ENCODE results near the gene RBMS3.
"Not testable (repeated sequence)": the region's sequence is repeated elsewhere in the genome, so short reads cannot be mapped to it uniquely, and the experiment has no call there.

RBMS3 gene

GRCh38 chr3:29393946-29394345, 113.1 kb downstream of the RBMS3 start:
- DNase-seq: not testable (repeated sequence)

DNA sequence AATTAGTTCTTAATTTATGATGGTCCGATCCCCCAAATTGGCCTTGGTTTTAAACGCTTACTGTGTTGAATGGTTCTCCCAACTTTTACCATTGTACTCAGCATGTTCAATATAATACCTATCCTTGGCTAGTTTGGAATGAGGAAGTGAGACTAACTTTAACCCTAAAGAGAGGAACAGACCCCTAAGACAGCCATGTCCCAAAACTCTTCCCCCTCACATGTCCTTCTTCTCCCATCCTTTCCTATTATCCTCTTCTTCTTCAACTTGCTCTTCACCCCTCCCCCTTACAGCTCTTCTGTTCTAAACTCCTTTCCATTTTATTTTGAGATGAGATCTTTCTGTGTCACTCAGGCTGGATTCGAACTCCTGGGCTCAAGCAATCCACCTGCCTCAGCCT, 116.5 kb downstream of the RBMS3 start:
- no peak for DNase-seq

DNA sequence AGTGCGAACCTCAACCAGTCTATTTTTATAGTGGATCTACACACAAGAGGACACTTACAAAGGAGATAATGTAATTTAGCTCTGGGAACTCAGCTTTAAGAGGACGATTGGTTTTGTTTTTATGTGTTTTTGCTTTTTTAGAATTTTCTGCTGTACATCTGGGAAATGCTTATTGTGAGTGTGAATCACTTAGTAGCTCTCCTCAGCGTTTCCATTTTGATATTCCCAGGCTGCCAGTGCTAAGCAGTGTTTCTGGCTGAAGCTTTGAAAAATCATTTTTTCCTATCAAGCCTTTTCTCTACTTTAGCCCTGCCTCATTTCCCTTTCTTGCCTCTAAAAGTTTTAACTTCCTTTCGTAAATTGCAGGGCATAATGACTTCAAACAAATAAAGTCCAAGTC, 117.9 kb downstream of the RBMS3 start:
- DNase-seq: no peak

DNA sequence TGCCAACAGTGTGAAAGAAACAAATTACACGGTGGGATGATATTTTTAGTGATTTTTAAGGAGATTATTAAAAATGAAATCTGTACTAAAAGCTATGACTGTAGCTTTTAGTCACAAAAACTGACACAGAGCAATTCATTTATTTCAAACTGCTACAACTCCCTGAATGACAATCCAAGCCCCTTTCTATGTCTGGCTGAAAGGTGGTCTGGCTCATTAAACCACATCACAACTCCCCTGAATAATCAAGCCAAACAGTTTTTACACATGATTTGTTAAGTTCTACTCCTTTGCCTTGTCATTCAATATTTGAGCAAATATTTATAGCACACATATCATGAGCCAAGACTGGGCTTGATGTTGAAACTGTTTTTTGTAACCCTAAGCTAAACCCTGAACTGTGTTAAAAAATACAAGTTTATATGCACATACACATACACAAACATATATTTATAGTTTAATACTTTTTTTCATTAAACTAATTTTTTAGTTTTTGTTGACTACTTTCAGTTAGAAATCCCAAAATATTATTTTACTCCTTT, 125.5 kb downstream of the RBMS3 start:
- DNase-seq: no peak

DNA sequence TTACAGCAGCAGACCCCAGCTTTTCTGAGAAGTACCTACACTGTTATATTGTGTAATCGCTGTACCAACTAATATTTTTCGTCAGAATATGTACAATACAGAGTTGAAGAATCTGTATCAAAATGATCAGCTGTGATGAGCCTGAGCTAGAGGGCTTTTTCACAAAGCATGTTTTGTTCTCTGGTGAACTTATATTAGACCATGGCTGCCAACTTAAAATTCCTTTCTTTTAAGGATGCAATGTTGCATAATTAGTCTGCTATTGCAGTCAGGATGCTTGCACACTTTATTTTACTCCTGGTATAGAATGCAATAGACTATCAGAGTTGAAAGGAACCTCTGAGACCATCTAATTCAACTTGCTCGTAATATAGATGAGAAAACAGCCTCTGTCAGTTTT, 127.8 kb downstream of the RBMS3 start:
- DNase-seq: no peak

DNA sequence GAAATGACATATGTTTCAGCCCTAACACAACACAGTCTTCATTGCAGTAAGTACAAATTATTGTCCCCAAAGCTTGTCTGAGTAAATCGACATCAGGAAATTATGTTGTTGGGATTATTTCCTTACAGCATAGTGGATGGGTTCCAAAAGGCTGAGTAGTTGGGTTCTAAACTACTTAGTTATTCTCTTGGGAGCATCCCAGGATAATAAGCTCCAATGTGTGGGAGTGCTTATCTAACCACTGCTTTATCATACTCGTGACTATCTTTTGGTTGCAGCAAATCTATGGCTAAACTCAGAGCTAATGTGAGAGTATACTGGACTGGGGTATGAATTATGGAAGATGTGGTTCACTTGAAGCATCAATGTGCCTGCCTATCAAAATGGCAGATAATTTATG, 128.5 kb downstream of the RBMS3 start:
- no peak for DNase-seq

DNA sequence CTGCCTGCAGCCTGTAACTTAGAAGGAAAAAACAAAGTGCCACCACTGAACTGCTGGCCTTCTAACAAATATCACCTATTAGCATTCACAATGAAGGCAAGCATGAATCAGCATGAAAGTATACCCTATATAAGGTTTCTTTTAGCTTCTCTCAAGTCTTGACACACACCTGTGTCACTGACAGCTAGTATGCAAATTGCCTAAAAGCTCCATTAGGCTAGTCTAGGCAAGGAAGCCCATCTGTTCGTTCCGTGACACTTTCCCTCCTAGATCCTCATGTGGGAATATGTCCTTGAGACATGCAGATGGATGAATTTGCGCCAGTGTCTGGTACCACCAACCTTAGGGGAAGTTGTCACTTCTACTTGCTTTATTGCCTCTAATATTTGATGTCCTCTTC, 129.3 kb downstream of the RBMS3 start:
- DNase-seq: no peak

DNA sequence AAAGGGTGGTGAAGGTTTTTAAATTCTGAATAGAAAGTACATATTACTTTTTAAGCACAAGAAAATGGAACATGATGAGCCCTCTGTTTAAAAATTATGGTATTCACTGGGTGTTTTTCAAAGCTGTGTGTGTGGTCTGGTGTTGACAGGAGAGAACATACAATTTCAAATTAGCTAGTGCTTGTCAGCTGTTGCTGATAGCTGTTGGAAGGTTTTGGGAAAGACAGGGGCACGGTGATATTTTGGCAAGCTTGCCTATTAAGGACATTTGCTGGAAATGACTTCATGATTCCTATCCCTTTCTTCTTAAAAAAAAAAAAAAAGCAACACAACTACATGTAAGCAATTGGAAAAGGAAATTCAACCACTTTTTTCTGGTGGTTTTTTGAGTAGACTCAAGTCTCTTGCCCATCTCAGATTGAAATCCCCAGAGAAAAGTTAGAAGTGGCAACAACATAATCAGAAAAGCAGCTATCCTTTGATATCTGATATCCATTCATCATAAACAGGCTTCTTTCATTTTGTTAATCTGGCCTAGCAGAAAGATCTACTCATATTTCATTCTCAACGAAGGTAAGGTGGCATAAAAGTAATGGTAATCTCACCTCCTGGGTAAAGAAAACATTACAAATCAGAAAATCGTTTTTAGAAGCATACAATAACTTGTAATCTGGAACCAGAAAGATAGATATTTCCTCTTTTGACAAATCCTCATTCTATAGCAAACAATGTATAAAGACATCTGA, 130.0 kb downstream of the RBMS3 start:
- DNase-seq: no peak

- DNase-seq: no peak
These were observed 131.2 kb downstream of the RBMS3 start for GRCh38 chr3:29412110-29412509.

GRCh38 chr3:29414468-29415224, 133.8 kb downstream of the RBMS3 start:
- DNase-seq: no peak

DNA sequence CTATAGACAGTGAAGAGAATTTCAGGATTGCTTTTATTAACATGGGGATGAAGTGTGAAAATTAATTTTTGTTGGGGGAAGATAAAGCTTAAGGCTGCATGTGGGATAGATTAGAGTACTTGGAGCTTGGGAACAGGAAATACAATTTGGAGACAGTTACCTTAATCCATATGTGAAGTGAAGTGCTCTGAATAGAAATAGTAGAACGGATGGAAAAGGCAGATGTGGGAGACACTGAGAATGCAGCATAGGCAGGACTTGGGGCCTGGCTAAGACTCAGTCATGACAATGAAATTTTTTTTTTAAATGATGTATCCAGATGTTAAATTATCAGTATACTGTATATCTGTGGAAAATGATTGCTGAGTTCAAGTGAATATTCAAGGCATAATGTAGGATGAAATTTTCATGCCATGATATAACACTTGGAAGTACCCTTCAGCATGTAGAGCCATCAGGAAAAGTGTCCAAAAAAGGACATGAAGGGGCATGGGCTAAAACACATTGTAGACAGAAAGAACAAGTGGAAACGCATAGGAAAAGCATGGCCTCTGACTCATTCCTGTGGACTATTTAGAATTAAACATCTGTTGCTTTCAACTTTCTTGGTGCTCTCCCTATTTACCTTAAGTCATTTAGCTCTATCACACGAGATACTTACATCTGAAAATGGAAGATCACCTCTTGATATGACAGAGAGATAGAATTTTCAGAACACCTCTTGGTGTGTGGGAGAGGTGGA, 134.8 kb downstream of the RBMS3 start:
- DNase-seq: no peak

- DNase-seq: no peak
These were observed 135.6 kb downstream of the RBMS3 start for GRCh38 chr3:29416514-29416913.

- no peak for DNase-seq
These were observed 139.2 kb downstream of the RBMS3 start for GRCh38 chr3:29420106-29420505.

GRCh38 chr3:29426302-29427226, 145.7 kb downstream of the RBMS3 start:
- no peak for DNase-seq

- no peak for DNase-seq
These were observed 146.6 kb downstream of the RBMS3 start for GRCh38 chr3:29427266-29428103.

DNA sequence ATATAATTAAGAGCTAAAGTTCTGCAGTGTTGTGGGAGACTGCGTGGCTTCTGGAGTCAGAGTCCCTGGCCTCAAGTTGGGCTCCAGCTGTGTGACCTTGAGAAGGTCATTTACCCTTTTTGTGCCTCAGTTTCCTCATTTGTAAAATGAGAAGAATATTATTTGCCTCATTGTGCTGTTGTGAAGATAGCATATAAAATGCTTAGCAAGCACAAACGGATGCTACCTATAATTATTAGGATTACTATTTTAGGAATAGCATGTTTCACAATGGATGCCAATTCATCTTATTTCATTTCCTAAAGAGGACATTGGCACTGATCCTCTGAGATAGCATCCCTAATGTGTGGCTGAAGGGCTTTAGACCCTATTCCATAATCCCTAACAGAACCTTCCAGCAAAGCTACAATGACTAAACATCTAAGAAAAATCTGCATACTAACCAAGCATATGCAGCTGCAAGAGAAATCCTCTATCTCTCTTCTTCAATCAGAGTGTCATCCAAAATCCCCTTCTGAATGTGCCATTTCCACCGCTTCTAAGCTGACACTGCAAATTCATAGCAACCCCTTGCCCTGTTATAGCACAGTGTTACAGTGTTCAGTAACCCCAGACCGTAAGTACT, 148.3 kb downstream of the RBMS3 start:
- DNase-seq: no peak

GRCh38 chr3:29430558-29430971, 149.7 kb downstream of the RBMS3 start:
- DNase-seq: no peak

GRCh38 chr3:29436612-29437323, 155.9 kb downstream of the RBMS3 start:
- DNase-seq: peak; percentile 10

DNA sequence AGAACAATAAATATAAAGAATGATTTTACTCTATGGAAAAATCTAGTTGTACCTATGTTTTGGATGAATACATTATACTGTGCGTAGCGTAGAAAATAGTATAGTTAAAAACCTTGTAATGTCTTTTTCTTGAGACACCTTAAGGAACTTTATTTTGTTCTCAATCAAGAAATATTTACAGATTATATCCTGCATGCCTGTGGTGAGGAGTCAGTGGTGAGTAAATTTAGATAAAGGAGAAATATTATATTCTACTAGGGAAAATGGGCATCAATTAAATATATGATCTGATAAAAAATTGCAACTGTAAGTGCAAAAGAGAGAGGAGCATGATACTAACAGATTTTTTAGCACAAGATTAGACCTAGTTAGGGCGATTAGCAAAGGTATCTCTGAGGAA, 157.7 kb downstream of the RBMS3 start:
- DNase-seq: no peak

Data from DMS53 (cell line).